ENCODE results near the gene SRA1. TPM values are rescaled to one million over a fixed set of nuclear protein-coding genes. Genes with fewer than 3 reads are reported as not detected.

The SRA1 gene
- total and polyA plus RNA-seq, 7 donors, result 33.4 to 78.0 (median 37.9) TPM

DNA sequence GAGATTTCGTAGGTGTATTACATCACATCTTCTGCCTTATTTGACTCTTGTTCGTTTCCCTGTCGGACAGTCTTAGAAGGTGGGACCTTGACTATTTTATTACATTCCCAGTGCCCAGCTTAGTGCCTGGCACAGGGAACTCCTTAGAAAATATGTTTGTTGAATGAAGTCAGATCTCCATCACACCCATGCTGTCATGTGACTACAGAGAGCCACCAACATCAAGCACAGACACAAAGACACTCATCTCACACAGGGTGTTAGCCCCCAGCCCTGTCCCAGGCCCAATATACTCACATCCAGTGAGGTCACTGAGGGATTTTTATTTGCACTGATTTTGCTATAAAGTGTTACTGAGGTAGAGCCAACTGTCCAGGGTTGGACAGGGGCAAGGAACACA is 692 bp upstream of the SRA1 start:
- TF ChIP-seq, protein P1, sequence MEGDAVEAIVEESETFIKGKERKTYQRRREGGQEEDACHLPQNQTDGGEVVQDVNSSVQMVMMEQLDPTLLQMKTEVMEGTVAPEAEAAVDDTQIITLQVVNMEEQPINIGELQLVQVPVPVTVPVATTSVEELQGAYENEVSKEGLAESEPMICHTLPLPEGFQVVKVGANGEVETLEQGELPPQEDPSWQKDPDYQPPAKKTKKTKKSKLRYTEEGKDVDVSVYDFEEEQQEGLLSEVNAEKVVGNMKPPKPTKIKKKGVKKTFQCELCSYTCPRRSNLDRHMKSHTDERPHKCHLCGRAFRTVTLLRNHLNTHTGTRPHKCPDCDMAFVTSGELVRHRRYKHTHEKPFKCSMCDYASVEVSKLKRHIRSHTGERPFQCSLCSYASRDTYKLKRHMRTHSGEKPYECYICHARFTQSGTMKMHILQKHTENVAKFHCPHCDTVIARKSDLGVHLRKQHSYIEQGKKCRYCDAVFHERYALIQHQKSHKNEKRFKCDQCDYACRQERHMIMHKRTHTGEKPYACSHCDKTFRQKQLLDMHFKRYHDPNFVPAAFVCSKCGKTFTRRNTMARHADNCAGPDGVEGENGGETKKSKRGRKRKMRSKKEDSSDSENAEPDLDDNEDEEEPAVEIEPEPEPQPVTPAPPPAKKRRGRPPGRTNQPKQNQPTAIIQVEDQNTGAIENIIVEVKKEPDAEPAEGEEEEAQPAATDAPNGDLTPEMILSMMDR (IDR thresholded peaks at IDR 0.05), result no peak
- intact Hi-C loops (cut with DNase I), result no loop called here
- 78 to 86% (median 85%) methylated on average over 3 of the region's 3 CpGs for WGBS, 3 donors

DNA sequence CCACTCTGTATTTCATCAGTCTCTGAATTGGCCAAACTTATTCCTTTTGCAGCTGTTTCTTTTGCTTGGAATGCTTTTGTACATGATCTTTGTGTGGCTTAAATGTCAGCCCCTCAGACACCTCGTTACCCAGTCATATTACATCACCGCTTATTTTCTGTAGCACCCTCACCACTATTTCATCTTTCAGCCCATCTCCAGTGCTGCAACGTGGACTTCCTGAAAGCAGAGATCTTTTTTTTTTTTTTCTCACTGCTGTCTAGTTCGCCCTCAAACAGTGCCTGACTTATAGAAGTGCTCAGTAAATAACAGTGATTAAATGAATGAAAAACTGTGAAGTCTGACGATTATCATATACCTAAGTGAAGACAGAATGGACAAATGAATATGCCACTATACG is 835 bp downstream of the SRA1 start:
- Histone ChIP-seq H3K27me3 (ENCODE audit: insufficient read depth in 3 of 3, low read length in 2 of 3) (no peaks in the 10 kb centered on the region), H3K4me3 (peak overlapping the region; percentile 86), H3K36me3 (ENCODE audit: insufficient read depth in 1 of 2, low read depth in 1 of 2) (peaks cover 0 to 55% of the 10 kb centered on the region in 2 donors), H3K4me1 (peaks cover 21% of the 10 kb centered on the region), H3K27ac (peak overlapping the region; percentile 94), H3K9me3 (no peaks in the 10 kb centered on the region)
- intact Hi-C loops (cut with DNase I), result no loop called here
- TF ChIP-seq, protein P1 (IDR thresholded peaks at IDR 0.05), result no peak
- ATAC-seq (peak in 2 of 4 donors; percentile 9 to 14), DNase-seq (no peak)
- 3 to 4% (median 3%) methylated on average over 6 of the region's 6 CpGs for WGBS, 3 donors

More for the DNA sequence above, 692 bp upstream of the SRA1 start:
- Histone ChIP-seq H3K27me3 (ENCODE audit: insufficient read depth in 3 of 3, low read length in 2 of 3) (no peaks in the 10 kb centered on the region), H3K27ac (peak overlapping the region; percentile 94), H3K36me3 (ENCODE audit: insufficient read depth in 1 of 2, low read depth in 1 of 2) (peaks cover 0 to 46% of the 10 kb centered on the region in 2 donors), H3K4me3 (peak overlapping the region; percentile 86), H3K9me3 (no peaks in the 10 kb centered on the region), H3K4me1 (peaks cover 36% of the 10 kb centered on the region)
- ATAC-seq, result no peak
- DNase-seq, result no peak

DNA sequence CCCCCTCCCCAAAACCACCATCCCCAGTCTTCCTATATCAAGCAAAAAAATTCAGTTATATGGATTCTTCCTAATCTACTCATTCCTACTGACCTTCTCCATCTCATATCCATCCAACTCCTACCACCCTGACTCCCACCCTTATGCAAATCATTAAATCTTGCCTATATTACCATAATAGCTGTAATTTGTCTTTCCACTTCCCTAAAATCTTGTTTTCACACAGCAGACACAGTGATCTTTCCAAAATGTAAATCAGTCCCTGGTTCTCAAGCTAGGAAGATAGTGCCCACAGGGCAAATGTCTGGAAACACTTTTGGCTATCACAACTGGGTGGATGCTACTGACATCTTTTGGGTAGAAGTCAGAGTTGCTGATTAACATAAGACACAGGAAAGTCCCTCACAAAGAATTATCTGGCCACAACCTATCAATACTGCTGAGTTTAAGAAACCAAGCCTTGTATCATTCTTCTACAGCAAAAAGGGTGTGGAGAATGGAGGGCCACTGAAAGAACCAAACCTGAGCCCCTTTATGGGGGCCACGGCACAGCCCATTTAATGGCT is 1.4 kb downstream of the SRA1 start:
- TF ChIP-seq, protein P1 (IDR thresholded peaks at IDR 0.05), result no peak
- intact Hi-C loops (cut with DNase I), result no loop called here
- Histone ChIP-seq H3K27me3 (ENCODE audit: insufficient read depth in 3 of 3, low read length in 2 of 3) (no peaks in the 10 kb centered on the region), H3K27ac (peak overlapping the region; percentile 94), H3K9me3 (no peaks in the 10 kb centered on the region), H3K36me3 (ENCODE audit: insufficient read depth in 1 of 2, low read depth in 1 of 2) (peaks cover 0 to 55% of the 10 kb centered on the region in 2 donors), H3K4me3 (peak overlapping the region; percentile 86), H3K4me1 (peaks cover 21% of the 10 kb centered on the region)
- 57 to 80% (median 61%) methylated on average over 1 of the region's 1 CpG for WGBS, 3 donors
- no peak for DNase-seq
- no peak for ATAC-seq

DNA sequence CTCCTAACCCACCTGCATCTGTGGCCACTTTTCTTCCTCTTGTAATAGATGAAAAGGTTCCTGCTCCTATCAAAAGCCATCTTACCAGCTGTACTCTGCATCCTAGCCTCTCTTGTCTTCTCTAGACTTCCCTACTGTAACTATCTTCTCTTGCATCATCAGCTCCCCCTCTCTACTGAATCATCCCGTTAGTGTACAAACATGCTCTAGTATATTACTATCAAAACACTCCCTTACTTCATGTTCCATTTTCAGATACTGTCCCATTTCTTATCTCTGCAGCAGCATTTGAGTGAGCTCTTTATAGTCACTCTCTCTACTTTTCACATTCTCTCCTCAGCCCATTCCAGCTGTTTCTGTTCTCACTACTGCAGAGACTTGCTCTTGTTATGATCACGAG is 2.8 kb downstream of the SRA1 start:
- WGBS, 3 donors, result 52 to 68% (median 56%) methylated on average over 2 of the region's 2 CpGs
- H3K4me3 ChIP-seq, result no peak overlapping the region

More for the DNA sequence above, 2.8 kb downstream of the SRA1 start:
- Histone ChIP-seq H3K27me3 (ENCODE audit: insufficient read depth in 3 of 3, low read length in 2 of 3) (no peaks in the 10 kb centered on the region), H3K4me1 (peaks cover 33% of the 10 kb centered on the region), H3K9me3 (no peaks in the 10 kb centered on the region), H3K36me3 (ENCODE audit: insufficient read depth in 1 of 2, low read depth in 1 of 2) (peaks cover 4 to 55% of the 10 kb centered on the region in 2 donors), H3K27ac (peak overlapping the region; percentile 66)
- ATAC-seq (peak in 2 of 4 donors; percentile 16 to 36), DNase-seq (no peak)
- intact Hi-C loops (cut with DNase I), result no loop called here
- TF ChIP-seq, protein P1 (IDR thresholded peaks at IDR 0.05), result no peak
